HepG2 (cell line): Measurements from ENCODE around the gene ZNF526. TPM values are rescaled to one million over a fixed set of nuclear protein-coding genes. Genes with fewer than 3 reads are reported as not detected.
A peak's percentile ranks its signal among the peaks of the same experiment; 100 is the strongest.

Experiments used
- ATAC-seq: fragments of 200-7000 bp; cut with Tn5 transposase; 3 replicates; pipeline ENCODE4 v1.9.1; 2020; ENCODE audit warnings: mild to moderate bottlenecking, moderate library complexity
- BruUV-seq: library from RNA; stranded (reverse); fragments of 400-500 nt; replicated peaks from 2 replicates; lab custom pipeline; 2021; lab: Mats Ljungman, UMichigan
- CTCF ChIA-PET: fragments of 300-600 bp; formaldehyde crosslinking; extraction: SDS; loops from one replicate; lab custom pipeline; 2021; ENCODE audit warnings: low total read pairs, inconsistent platforms, low intra/inter-chr PET ratio; lab: Yijun Ruan, JAX
- POLR2A ChIA-PET: fragments of 350-600 bp; sonication (Branson Sonifier 250); formaldehyde crosslinking; loops from one replicate; lab custom pipeline; 2020; ENCODE audit warnings: antibody characterized with exemption, inconsistent platforms; lab: Yijun Ruan, JAX
- DNase-seq: peaks from one replicate; pipeline ENCODE4 v3.0.0-alpha.2; 2015; ENCODE audit warnings: low spot score
- FAIRE-seq: peaks from 3 replicates; lab custom pipeline; 2011; peaks lifted over from hg19 to GRCh38; lab: Jason Lieb, UNC
- H2AFZ ChIP-seq: one replicate; pipeline ENCODE4 v1.6.1; 2011; ENCODE audit warnings: low read length, inconsistent platforms
- H3K27ac ChIP-seq: fragments of 300-600 bp; 3 replicates; pipeline ENCODE4 v1.8.0; 2011; ENCODE audit warnings: mixed run types, mild to moderate bottlenecking, mixed read lengths, low read length, inconsistent platforms; ENCODE audit not compliant: insufficient read depth; ENCODE audit errors: extremely low read length
- H3K27me3 ChIP-seq, 2 experiments: fragments of 200-600 bp in 1 of 2; 2 replicates in 1 of 2; 3 replicates in 1 of 2; pipeline versions ENCODE4 v1.6.0 to v1.8.0; 2011; ENCODE audit warnings: low read length in 2 of 2, mild to moderate bottlenecking in 2 of 2, moderate library complexity in 2 of 2, inconsistent platforms in 1 of 2; ENCODE audit not compliant: insufficient read depth in 2 of 2, control insufficient read depth in 1 of 2
- H3K36me3 ChIP-seq, 2 experiments: fragments of 200-600 bp in 1 of 2; replicated peaks in 1 of 2; 2 replicates in 1 of 2; 3 replicates in 1 of 2; pipeline versions ENCODE4 v1.5.1 to v1.8.0; 2011; ENCODE audit warnings: low read length in 2 of 2, inconsistent platforms in 1 of 2; ENCODE audit not compliant: insufficient read depth in 2 of 2, control insufficient read depth in 1 of 2
- H3K4me1 ChIP-seq: 2 replicates; pipeline ENCODE4 v1.5.1; 2012; ENCODE audit warnings: low read length, inconsistent platforms; ENCODE audit not compliant: insufficient read depth
- H3K4me2 ChIP-seq: 2 replicates; pipeline ENCODE4 v1.6.0; 2011; ENCODE audit warnings: low read depth, low read length, inconsistent platforms
- H3K4me3 ChIP-seq, 3 experiments: fragments of 200-600 bp in 1 of 3; sonication (generic), shearing (Covaris generic) in 1 of 3; replicated peaks in 1 of 3; 2 replicates each; pipeline ENCODE4 v1.5.1; 2011 to 2016; ENCODE audit warnings: low read length in 3 of 3, inconsistent platforms in 2 of 3, low read depth in 2 of 3, mild to moderate bottlenecking in 2 of 3, control low read depth in 1 of 3, mixed read lengths in 1 of 3; ENCODE audit not compliant: insufficient read depth in 1 of 3
- H3K79me2 ChIP-seq: one replicate; pipeline ENCODE4 v1.6.1; 2011; ENCODE audit warnings: low read length, inconsistent platforms; ENCODE audit not compliant: insufficient read depth
- H3K9ac ChIP-seq: 2 replicates; pipeline ENCODE4 v1.6.0; 2011; ENCODE audit warnings: mild to moderate bottlenecking, low read depth, low read length, inconsistent platforms; ENCODE audit not compliant: insufficient read depth
- H3K9me3 ChIP-seq: 2 replicates; pipeline ENCODE4 v1.5.1; 2012; ENCODE audit warnings: mild to moderate bottlenecking, low read length
- H4K20me1 ChIP-seq: 2 replicates; pipeline ENCODE4 v1.6.0; 2011; ENCODE audit warnings: inconsistent platforms, mild to moderate bottlenecking, low read length, moderate library complexity; ENCODE audit not compliant: insufficient read depth
- AKAP8 ChIP-seq: sonication (generic); formaldehyde crosslinking; IDR thresholded peaks from 2 replicates; pipeline ENCODE4 v1.5.1; 2020; ENCODE audit warnings: mild to moderate bottlenecking, missing genetic modification reagents
- ASH2L ChIP-seq: fragments of 300-600, 200-600 bp; sonication (generic); IDR thresholded peaks from 2 replicates; pipeline ENCODE4 v1.7.0; 2017; ENCODE audit warnings: low read depth, mild to moderate bottlenecking, moderate library complexity, mixed read lengths, low read length; ENCODE audit not compliant: insufficient read length
- ATF7-NPFF ChIP-seq: sonication (generic); formaldehyde crosslinking; IDR thresholded peaks from 2 replicates; pipeline ENCODE4 v1.8.1; 2023; ENCODE audit warnings: mild to moderate bottlenecking, low read depth, missing genetic modification reagents, moderate library complexity
- CENPX ChIP-seq: sonication (generic); formaldehyde crosslinking; IDR thresholded peaks from 2 replicates; pipeline ENCODE4 v1.9.0; 2021; ENCODE audit warnings: mild to moderate bottlenecking, missing genetic modification reagents, moderate library complexity
- ELF1 ChIP-seq: sonication (generic); formaldehyde crosslinking; IDR thresholded peaks from 2 replicates; pipeline ENCODE4 v1.4.0; 2020; ENCODE audit warnings: missing genetic modification reagents
- KDM4B ChIP-seq: sonication (generic); formaldehyde crosslinking; IDR thresholded peaks from 2 replicates; pipeline ENCODE4 v1.4.0; 2020; ENCODE audit warnings: missing genetic modification reagents
- MED1 ChIP-seq: sonication (generic); formaldehyde crosslinking; IDR thresholded peaks from 2 replicates; pipeline ENCODE4 v1.4.0; 2020; ENCODE audit warnings: missing genetic modification reagents
- SALL2 ChIP-seq: sonication (generic); formaldehyde crosslinking; IDR thresholded peaks from 2 replicates; pipeline ENCODE4 v1.8.1; 2023; ENCODE audit warnings: mild to moderate bottlenecking, missing genetic modification reagents, inconsistent platforms
- TBX2 ChIP-seq: sonication (generic); formaldehyde crosslinking; IDR thresholded peaks from 2 replicates; pipeline ENCODE4 v1.5.0; 2020; ENCODE audit warnings: missing genetic modification reagents, mild to moderate bottlenecking, borderline replicate concordance
- TCF7L2 ChIP-seq: IDR thresholded peaks from 2 replicates; pipeline ENCODE4 v1.6.1; 2011; ENCODE audit warnings: mild to moderate bottlenecking, low read depth, low read length, moderate library complexity
- ZNF558 ChIP-seq: sonication (generic); formaldehyde crosslinking; IDR thresholded peaks from 2 replicates; pipeline ENCODE4 v1.9.0; 2022; ENCODE audit warnings: mild to moderate bottlenecking, missing genetic modification reagents, borderline replicate concordance
- ZNF607 ChIP-seq: sonication (generic); formaldehyde crosslinking; IDR thresholded peaks from 2 replicates; pipeline ENCODE4 v1.5.1; 2020; ENCODE audit warnings: missing genetic modification reagents, mild to moderate bottlenecking, borderline replicate concordance
- ZNF619 ChIP-seq: sonication (generic); formaldehyde crosslinking; IDR thresholded peaks from 2 replicates; pipeline ENCODE4 v1.4.0; 2020; ENCODE audit warnings: mild to moderate bottlenecking, missing genetic modification reagents
- ZNF772 ChIP-seq: sonication (generic); formaldehyde crosslinking; IDR thresholded peaks from 2 replicates; pipeline ENCODE4 v1.5.0; 2020; ENCODE audit warnings: mild to moderate bottlenecking, missing genetic modification reagents
- WGBS: methylation state at CpG from one replicate; pipeline ENCODE4 v1.1.6; 2017; ENCODE audit warnings: low lambda C conversion rate; 5-methylcytosine and 5-hydroxymethylcytosine counted together
- in situ Hi-C: cut with HindIII; loops from 2 replicates; pipeline ENCODE4 v1.10.0; 2017; ENCODE audit warnings: low pct_unique_long_range_greater_than_20kb; ENCODE audit not compliant: extremely low pct_ligation_motif_present
- intact Hi-C: fragments of 100-400 bp; cut with micrococcal nuclease; formaldehyde crosslinking; loops from one replicate; pipeline ENCODE4 v1.10.0; 2022; ENCODE audit not compliant: unreplicated experiment
- polyA plus RNA-seq, 8 experiments: library from polyadenylated mRNA; depleted of rRNA in 3 of 8; stranded (reverse) in 7 of 8; unstranded in 1 of 8; fragments of >200 nt; fragmentation: Illumina TruSeq in 4 of 8; extraction: Trizol in 4 of 8; gene quantifications; 2 replicates each; pipeline versions ENCODE4 v1.2.1 to v1.2.3, GENCODE V29; 2011 to 2016; ENCODE audit warnings: low read depth in 4 of 8, missing spikeins in 1 of 8, mixed read lengths in 1 of 8; ENCODE audit not compliant: insufficient read depth in 1 of 8
- total RNA-seq, 5 experiments: library from RNA; depleted of rRNA; stranded (reverse); fragments of >200 nt; fragmentation: Illumina TruSeq; extraction: Trizol; gene quantifications; 2 replicates each; pipeline ENCODE4 v1.2.3, GENCODE V29; 2016; ENCODE audit warnings: low read depth in 1 of 5
- TF ChIP-seq, protein P1 (sequence below): sonication (generic); formaldehyde crosslinking; IDR thresholded peaks from 2 replicates; pipeline ENCODE4 v1.4.0; 2020; ENCODE audit warnings: missing genetic modification reagents
- TF ChIP-seq, protein P2 (sequence below), 2 experiments: sonication (generic) in 1 of 2; formaldehyde crosslinking in 1 of 2; IDR thresholded peaks; 2 replicates each; pipeline versions ENCODE4 v1.4.0 to v1.6.1; 2018 to 2020; ENCODE audit warnings: missing genetic modification reagents in 2 of 2, borderline replicate concordance in 1 of 2, low read depth in 1 of 2, mild to moderate bottlenecking in 1 of 2, missing biosample characterization in 1 of 2
- TF ChIP-seq, protein P3 (sequence below): sonication (generic); formaldehyde crosslinking; IDR thresholded peaks from 2 replicates; pipeline ENCODE4 v1.5.1; 2020; ENCODE audit warnings: mild to moderate bottlenecking, missing genetic modification reagents, moderate library complexity

The ZNF526 gene
- total and polyA plus RNA-seq, 2 of the 13 experiments (the other 11 are each of a cell fraction or from before 2014, with no cell fraction given): 3.3 to 8.4 TPM

DNA sequence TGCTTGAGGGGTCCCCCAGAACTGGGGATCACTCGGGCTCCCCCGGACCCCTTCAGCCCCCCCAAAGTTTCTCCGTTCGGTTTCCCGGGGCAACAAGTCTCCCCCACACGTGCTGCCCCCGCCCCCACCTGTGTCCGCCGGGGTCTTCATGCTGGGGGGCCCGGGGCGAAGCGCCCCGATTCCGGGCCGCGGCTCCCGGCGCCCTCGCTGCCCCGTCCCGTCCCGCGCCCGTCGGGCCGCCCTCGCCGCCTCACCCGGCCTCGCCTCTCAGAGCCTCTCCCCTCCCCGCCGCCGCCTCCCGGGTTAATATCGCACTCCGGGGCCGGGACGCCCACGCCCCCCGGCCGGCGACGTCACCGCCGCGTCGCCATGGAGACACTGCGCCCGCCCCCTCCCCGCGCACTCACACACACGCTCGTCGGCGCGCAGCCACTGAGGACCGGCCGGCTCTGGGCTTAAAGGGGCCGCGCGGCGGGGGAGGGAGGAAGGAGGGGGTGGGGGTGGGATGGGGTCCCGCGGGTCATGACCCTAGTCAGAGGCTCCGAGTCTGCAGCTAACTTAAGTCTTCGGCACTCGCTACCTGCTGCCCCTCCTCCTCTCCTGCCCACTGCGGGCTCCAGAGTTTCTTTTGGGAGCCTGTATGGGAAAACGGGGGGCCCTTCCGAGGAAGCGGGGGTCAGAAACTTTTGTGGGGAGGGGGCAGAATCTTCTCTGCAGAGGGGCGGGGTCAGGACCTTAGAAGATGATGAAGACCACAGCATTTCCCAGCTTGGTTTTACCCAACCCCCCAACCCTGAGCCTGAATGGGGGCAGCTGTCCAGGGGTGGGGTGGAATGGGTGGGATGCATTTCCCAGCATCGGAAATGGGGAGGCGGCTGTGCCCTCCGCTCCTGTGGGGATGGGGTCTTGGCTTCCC is 35.0 kb downstream of the ZNF526 start, which contains the start of gene ERF:
ERF (minus strand) TSS at position 279 of the 916 bp plus-strand sequence; CDS start at position 150, 129 bp downstream.
- 0% methylated on average over 21 of the region's 75 CpGs for WGBS
- Histone ChIP-seq H3K27ac (peak within 1 kb of the TSS; percentile 100), H3K4me3 (peak within 1 kb of the TSS; percentile 95 to 99 (median 99)), H3K4me2 (peak within 1 kb of the TSS; percentile 93), H3K4me1 (peaks cover 65% of the 10 kb centered on the region), H3K27me3 (no peaks in the 10 kb centered on the region; a peak in 1 of 5 replicates), H2AFZ (peak within 1 kb of the TSS; percentile 15), H4K20me1 (peaks cover 31% of the 10 kb centered on the region), H3K36me3 (peaks cover 0 to 15% of the 10 kb centered on the region in 2 experiments; a peak in 3 of 5 replicates), H3K9ac (peak within 1 kb of the TSS; percentile 100), H3K79me2 (peaks cover 38% of the 10 kb centered on the region), H3K9me3 (no peaks in the 10 kb centered on the region)
- FAIRE-seq: no peak
- ChIA-PET POLR2A (interaction anchor here (0.6 to 2.5 kb wide), 5 partner anchors 8 to 27 kb away, joined by 3 to 14 read pairs (median 12); partner anchors contain the start of gene GSK3A), CTCF (interaction anchor here (1.0 kb wide), 1 partner anchor 35 kb away, joined by 3 read pairs; no protein-coding TSS in a partner anchor)
- peak; percentile 74 for DNase-seq
- no TSS peak for BruUV-seq
- ATAC-seq: peak; percentile 61
- in situ Hi-C loops: loop anchor here (5.0 kb wide), 1 partner anchor 32 kb away; no protein-coding TSS in a partner anchor
- intact Hi-C loops: no loop called here
- TF ChIP-seq ZNF772 (CRISPR knock-in tag) (0 out of 2 replicates have a peak, but pooled peaks have one; percentile 0), ATF7-NPFF (CRISPR knock-in tag) (0 out of 2 replicates have a peak, but pooled peaks have one; percentile 14), ASH2L (peak; percentile 30), ZNF558 (0 out of 2 replicates have a peak, but pooled peaks have one; percentile 19), TBX2 (CRISPR knock-in tag) (no peak), CENPX (CRISPR knock-in tag) (no peak), ZNF619 (CRISPR knock-in tag) (no peak), ZNF607 (CRISPR knock-in tag) (peak; percentile 58; the same call in 1 of the 2 replicates), MED1 (CRISPR knock-in tag) (peak; percentile 12; the same call in 1 of the 2 replicates), AKAP8 (CRISPR knock-in tag) (0 out of 2 replicates have a peak, but pooled peaks have one; percentile 11), SALL2 (0 out of 2 replicates have a peak, but pooled peaks have one; percentile 30), ELF1 (CRISPR knock-in tag) (no peak), KDM4B (no peak; the same call in 1 of the 2 replicates), TCF7L2 (no peak)
- TF ChIP-seq, protein P1, sequence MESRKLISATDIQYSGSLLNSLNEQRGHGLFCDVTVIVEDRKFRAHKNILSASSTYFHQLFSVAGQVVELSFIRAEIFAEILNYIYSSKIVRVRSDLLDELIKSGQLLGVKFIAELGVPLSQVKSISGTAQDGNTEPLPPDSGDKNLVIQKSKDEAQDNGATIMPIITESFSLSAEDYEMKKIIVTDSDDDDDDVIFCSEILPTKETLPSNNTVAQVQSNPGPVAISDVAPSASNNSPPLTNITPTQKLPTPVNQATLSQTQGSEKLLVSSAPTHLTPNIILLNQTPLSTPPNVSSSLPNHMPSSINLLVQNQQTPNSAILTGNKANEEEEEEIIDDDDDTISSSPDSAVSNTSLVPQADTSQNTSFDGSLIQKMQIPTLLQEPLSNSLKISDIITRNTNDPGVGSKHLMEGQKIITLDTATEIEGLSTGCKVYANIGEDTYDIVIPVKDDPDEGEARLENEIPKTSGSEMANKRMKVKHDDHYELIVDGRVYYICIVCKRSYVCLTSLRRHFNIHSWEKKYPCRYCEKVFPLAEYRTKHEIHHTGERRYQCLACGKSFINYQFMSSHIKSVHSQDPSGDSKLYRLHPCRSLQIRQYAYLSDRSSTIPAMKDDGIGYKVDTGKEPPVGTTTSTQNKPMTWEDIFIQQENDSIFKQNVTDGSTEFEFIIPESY (CRISPR knock-in tag): no peak
- TF ChIP-seq, protein P2, sequence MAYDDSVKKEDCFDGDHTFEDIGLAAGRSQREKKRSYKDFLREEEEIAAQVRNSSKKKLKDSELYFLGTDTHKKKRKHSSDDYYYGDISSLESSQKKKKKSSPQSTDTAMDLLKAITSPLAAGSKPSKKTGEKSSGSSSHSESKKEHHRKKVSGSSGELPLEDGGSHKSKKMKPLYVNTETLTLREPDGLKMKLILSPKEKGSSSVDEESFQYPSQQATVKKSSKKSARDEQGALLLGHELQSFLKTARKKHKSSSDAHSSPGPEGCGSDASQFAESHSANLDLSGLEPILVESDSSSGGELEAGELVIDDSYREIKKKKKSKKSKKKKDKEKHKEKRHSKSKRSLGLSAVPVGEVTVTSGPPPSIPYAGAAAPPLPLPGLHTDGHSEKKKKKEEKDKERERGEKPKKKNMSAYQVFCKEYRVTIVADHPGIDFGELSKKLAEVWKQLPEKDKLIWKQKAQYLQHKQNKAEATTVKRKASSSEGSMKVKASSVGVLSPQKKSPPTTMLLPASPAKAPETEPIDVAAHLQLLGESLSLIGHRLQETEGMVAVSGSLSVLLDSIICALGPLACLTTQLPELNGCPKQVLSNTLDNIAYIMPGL (CRISPR knock-in tag; IDR thresholded peaks at IDR 0.05; ENCODE audit: borderline replicate concordance in 1 of 2, low read depth in 1 of 2): peak in 1 of 2 experiments; percentile 52; a peak in 1 of 4 replicates
- TF ChIP-seq, protein P3, sequence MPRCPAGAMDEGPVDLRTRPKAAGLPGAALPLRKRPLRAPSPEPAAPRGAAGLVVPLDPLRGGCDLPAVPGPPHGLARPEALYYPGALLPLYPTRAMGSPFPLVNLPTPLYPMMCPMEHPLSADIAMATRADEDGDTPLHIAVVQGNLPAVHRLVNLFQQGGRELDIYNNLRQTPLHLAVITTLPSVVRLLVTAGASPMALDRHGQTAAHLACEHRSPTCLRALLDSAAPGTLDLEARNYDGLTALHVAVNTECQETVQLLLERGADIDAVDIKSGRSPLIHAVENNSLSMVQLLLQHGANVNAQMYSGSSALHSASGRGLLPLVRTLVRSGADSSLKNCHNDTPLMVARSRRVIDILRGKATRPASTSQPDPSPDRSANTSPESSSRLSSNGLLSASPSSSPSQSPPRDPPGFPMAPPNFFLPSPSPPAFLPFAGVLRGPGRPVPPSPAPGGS (CRISPR knock-in tag): 0 out of 2 replicates have a peak, but pooled peaks have one; percentile 33
